Parathyroid adenoma (tissue), 2 donors: Measurements from ENCODE around the gene MS4A10.

Experiments used
- H2AFZ ChIP-seq: fragments of 300-600 bp; sonication (generic); one replicate; pipeline ENCODE4 v1.7.0; 2017; ENCODE audit warnings: antibody characterized with exemption, mild to moderate bottlenecking
- H3K27ac ChIP-seq: fragments of 300-600 bp; sonication (generic); one replicate; pipeline ENCODE4 v1.7.0; 2017
- H3K27me3 ChIP-seq: fragments of 300-600 bp; sonication (generic); one replicate; pipeline ENCODE4 v1.7.0; 2017; ENCODE audit warnings: low read length; ENCODE audit not compliant: control insufficient read depth, insufficient read depth
- H3K36me3 ChIP-seq: fragments of 300-600 bp; sonication (generic); one replicate; pipeline ENCODE4 v1.7.0; 2017; ENCODE audit warnings: low read length; ENCODE audit not compliant: control insufficient read depth, insufficient read depth
- H3K4me1 ChIP-seq: fragments of 300-600 bp; sonication (generic); one replicate; pipeline ENCODE4 v1.7.0; 2017; ENCODE audit warnings: control low read depth
- H3K4me2 ChIP-seq: fragments of 300-600 bp; sonication (generic); one replicate; pipeline ENCODE4 v1.7.0; 2017; ENCODE audit warnings: low read length
- H3K4me3 ChIP-seq: fragments of 300-600 bp; sonication (generic); one replicate; pipeline ENCODE4 v1.7.0; 2017; ENCODE audit warnings: low read depth, low read length
- H3K79me2 ChIP-seq: fragments of 300-600 bp; sonication (generic); one replicate; pipeline ENCODE4 v1.7.0; 2017; ENCODE audit warnings: control low read depth
- H3K9ac ChIP-seq: fragments of 300-600 bp; sonication (generic); one replicate; pipeline ENCODE4 v1.7.0; 2017; ENCODE audit warnings: mild to moderate bottlenecking
- H3K9me3 ChIP-seq: fragments of 300-600 bp; sonication (generic); one replicate; pipeline ENCODE4 v1.7.0; 2017; ENCODE audit warnings: low read length; ENCODE audit not compliant: control insufficient read depth
- TF ChIP-seq, protein P1 (sequence below): fragments of 300-600 bp; sonication (generic); IDR thresholded peaks from one replicate; pipeline ENCODE4 v1.7.0; 2017; ENCODE audit warnings: antibody characterized with exemption, mild to moderate bottlenecking
- donor health status: primary hyperparathyroidism.

MS4A10 gene

DNA sequence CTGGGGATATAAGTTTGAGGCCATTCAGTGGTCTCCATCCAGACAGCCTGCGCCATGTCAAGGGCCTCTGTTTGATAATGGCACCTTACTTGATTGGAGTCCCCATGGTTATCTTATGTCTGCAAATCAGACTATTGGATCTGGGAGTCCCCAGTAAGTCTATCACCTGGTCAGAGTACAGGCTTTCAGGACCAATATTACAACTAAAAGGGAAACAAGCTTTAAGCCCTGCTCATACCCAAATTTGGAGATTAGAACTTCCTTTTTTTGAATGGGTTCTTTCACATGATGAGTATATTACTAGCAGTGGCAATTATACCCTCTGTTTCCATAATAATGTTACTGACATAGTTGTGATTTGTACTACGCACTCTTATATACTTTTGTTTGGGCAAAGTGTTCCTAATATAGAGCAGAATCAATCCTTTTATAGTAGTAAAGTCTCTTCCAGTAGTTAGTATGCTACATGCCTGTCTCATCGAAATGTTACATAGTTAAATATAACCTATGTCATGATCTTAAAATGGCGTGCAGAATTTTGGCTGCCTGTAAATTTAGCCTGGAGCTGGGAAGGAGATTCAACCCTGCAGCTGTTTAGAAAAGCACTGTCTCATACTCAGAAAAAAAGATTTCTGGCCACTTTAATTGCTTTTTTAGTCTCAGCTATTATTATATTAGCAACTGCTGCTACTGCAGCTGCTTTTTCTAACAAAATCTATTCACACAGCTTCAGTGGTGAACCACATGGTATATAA, 23.5 kb upstream of the MS4A10 start:
- no peaks in the 10 kb centered on the region for H3K9me3 ChIP-seq
- H3K4me1 ChIP-seq = no peaks in the 10 kb centered on the region
- no peak overlapping the region for H3K4me3 ChIP-seq
- H2AFZ ChIP-seq = no peak overlapping the region
- no peak overlapping the region for H3K9ac ChIP-seq
- H3K4me2 ChIP-seq = no peak overlapping the region
- H3K27ac ChIP-seq = no peak overlapping the region
- H3K27me3 ChIP-seq = no peaks in the 10 kb centered on the region
- TF ChIP-seq, protein P1, sequence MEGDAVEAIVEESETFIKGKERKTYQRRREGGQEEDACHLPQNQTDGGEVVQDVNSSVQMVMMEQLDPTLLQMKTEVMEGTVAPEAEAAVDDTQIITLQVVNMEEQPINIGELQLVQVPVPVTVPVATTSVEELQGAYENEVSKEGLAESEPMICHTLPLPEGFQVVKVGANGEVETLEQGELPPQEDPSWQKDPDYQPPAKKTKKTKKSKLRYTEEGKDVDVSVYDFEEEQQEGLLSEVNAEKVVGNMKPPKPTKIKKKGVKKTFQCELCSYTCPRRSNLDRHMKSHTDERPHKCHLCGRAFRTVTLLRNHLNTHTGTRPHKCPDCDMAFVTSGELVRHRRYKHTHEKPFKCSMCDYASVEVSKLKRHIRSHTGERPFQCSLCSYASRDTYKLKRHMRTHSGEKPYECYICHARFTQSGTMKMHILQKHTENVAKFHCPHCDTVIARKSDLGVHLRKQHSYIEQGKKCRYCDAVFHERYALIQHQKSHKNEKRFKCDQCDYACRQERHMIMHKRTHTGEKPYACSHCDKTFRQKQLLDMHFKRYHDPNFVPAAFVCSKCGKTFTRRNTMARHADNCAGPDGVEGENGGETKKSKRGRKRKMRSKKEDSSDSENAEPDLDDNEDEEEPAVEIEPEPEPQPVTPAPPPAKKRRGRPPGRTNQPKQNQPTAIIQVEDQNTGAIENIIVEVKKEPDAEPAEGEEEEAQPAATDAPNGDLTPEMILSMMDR = no peak
- no peaks in the 10 kb centered on the region for H3K79me2 ChIP-seq
- no peaks in the 10 kb centered on the region for H3K36me3 ChIP-seq

DNA sequence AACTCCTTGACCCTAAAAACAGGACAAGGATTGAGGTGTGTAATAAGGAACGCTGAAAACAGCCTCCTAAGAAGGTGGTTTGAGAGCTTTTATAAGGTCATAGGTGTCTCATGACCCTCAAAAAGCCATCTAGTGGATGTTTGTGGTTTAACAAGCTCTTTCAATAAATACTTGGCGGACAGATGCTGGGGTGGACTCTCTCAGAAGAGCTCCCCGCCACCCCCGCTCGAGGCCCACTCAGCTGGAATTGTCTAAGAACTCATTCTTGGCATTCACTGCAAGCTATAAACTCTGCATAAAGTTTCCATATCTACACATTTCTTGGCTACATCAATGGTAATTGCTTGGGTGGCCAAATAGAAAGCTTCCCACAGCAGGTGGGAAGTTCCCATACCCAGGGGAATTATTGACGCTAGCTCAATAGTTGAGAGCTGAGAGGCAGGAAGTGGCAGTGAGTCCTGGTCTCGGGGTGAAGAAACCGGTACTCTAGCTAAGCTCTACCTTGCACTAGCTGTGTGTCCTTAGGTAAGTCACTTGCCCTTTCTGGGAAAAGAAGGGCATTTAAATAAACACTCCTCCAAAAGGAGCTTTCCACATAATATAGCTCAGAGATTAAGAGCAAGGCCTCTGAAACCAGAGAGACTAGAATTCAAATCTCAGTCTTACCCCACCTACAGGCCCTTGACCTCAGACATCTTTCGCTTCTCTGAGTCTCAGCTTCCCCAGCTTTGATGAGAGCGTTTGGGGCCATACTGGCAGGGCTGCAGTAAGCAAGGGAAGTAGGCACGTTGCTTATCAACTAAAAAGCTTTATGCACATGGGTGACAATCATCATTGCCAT, 22.1 kb upstream of the MS4A10 start:
- Histone ChIP-seq H3K4me2 (no peak overlapping the region), H3K27me3 (no peaks in the 10 kb centered on the region), H3K79me2 (no peaks in the 10 kb centered on the region), H2AFZ (no peak overlapping the region), H3K4me3 (no peak overlapping the region), H3K4me1 (no peaks in the 10 kb centered on the region), H3K36me3 (no peaks in the 10 kb centered on the region), H3K9me3 (no peaks in the 10 kb centered on the region), H3K27ac (no peak overlapping the region), H3K9ac (no peak overlapping the region)
- TF ChIP-seq, protein P1 = no peak

DNA sequence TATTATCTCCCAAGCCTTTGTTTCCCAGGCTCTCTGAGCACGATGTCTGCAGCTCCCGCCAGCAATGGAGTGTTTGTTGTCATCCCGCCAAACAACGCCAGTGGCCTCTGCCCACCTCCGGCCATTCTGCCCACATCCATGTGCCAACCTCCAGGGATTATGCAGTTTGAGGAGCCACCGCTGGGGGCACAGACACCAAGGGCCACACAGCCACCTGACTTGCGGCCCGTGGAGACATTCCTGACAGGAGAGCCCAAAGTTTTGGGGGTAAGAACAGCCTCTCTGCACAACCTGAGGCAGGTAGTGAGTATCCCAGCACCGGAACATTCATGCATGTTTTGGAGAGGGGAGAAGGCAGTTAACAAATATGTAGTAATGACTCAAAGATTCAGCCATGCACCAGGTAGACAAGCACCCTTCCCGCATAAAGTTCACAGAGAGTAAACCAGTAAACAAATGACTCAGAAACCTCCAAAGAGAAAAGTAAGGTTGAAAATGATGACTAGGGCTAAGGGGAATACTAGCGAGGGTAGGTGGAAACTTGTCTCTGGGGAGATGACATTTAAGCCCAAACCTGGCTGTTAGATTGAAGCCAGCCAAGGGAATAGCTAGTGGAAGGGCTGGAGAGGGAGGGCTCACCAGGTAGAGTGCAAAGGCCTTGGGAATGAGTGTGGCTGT, 21.3 kb upstream of the MS4A10 start:
- no peaks in the 10 kb centered on the region for H3K27me3 ChIP-seq
- H2AFZ ChIP-seq = no peak overlapping the region
- H3K79me2 ChIP-seq = no peaks in the 10 kb centered on the region
- H3K4me2 ChIP-seq = no peak overlapping the region
- no peak overlapping the region for H3K4me3 ChIP-seq
- no peaks in the 10 kb centered on the region for H3K9me3 ChIP-seq
- TF ChIP-seq, protein P1 = no peak
- H3K4me1 ChIP-seq = no peaks in the 10 kb centered on the region
- no peaks in the 10 kb centered on the region for H3K36me3 ChIP-seq
- no peak overlapping the region for H3K27ac ChIP-seq
- H3K9ac ChIP-seq = no peak overlapping the region

DNA sequence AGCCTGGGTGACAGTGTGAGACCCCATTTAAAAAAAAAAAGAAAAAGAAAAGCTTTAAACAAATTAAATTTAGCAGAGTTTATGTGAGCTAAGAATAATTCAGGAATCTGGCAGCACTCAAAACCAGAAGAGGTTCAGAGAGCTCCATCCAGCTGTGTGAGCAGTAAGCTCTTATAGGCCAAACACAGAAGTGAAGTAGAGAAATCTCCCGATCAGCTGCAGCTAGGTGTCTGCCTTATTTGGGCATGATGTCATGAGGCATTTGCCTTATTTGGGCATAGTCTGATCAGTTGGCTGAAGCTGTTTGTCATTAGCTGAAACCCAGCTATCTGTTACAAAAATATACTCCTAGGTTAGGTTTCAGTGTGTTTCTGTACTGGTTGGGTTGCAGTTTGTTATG, 20.3 kb upstream of the MS4A10 start:
- no peak overlapping the region for H3K9ac ChIP-seq
- no peak overlapping the region for H3K4me2 ChIP-seq
- TF ChIP-seq, protein P1 = no peak
- no peaks in the 10 kb centered on the region for H3K4me1 ChIP-seq
- no peak overlapping the region for H3K27ac ChIP-seq
- no peaks in the 10 kb centered on the region for H3K9me3 ChIP-seq
- no peaks in the 10 kb centered on the region for H3K36me3 ChIP-seq
- no peaks in the 10 kb centered on the region for H3K27me3 ChIP-seq
- H3K4me3 ChIP-seq = no peak overlapping the region
- H3K79me2 ChIP-seq = no peaks in the 10 kb centered on the region
- H2AFZ ChIP-seq = no peak overlapping the region
